COR-L47 (cell line): ENCODE results near the gene AP1S3.

Experiments used
- DNase-seq: peaks from one replicate; lab custom pipeline; 2025; lab: John Stamatoyannopoulos, UW

The AP1S3 gene

GRCh38 chr2:223760838-223761502 lies 76.4 kb downstream of the AP1S3 start:
- DNase-seq: no peak

GRCh38 chr2:223759569-223760430 lies 77.6 kb downstream of the AP1S3 start:
- no peak for DNase-seq

DNA sequence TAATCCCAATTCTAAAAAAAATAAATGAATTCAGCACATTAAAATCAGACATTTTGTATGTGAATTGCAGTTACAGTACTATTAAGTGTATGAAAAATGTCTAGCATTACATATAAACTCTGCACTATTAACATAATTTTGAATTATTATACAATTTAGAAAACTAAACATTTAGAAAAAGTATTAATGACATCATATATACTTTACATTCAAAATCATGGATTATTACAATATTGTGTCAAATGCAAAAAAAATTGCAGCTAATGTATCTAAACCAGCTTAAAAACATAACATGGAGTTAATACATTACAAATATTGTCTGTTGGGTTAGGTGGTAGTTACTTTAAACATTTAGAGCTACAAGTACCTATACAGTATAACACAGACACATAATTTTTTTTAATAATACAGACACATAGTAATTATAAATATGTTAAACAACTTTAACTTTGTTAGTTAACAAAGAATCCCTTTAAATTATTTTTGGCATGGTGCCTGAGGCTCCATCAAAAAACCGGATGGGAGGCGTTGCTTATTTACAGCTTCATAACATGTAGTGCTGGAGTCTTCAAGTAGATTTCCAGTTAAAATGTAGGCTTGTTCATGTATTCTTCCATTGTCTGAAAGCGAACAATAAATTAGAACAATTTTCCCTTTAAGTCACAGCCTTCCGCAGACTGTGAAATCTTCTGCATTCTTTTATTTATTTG lies 79.1 kb downstream of the AP1S3 start:
- DNase-seq: peak; percentile 20

- DNase-seq: no peak
Observed at GRCh38 chr2:223753940-223754339, 83.4 kb downstream of the AP1S3 start.

GRCh38 chr2:223751012-223751411 lies 86.4 kb downstream of the AP1S3 start:
- DNase-seq: no peak

DNA sequence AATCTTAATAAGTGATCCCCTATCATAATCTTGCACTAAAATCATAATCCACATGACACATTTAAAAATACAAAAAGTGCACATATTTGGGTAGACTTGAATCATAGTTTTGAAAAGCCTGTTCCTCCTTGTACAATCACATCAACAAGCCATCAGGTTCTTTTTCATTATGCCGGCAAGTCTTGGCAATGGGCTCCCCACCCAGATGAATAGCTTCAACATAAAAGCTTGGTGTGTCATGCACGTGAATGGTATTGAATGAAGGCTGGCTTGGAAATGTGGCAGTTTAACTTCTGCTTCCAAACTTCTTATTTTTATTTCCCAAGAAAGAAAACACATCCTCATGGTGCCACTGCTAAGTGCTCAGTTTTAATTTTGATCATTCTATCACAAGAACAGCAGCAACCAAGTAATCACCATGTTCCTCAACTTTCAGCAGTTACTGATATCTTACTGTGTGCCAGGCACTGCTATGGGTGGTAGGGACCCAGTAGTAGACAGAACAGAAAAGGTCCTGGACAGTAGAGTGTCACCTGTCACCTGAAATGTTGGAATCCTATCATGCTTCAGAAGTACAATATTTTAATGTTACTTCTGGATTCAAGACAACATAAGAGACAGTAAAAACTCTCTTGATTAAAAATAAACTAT lies 89.9 kb downstream of the AP1S3 start:
- no peak for DNase-seq

DNA sequence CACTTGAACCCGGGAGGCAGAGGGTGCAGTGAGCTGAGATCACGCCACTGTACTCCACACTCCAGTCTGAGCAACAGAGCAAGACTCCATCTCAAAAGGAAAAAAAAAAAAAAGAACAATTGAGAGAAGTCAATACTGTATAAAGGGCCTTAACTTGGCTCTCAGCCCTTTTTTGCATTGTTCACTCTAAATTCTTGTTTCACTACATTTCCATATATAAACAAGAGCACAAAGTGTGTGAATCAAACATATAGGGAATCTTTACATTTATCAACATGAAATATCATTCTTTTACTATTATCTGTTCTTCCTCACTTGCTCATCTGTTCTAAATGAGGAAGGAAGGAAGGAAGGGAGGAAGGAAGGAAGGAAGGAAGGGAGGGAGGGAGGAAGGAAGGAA lies 90.8 kb downstream of the AP1S3 start:
- DNase-seq: no peak

- no peak for DNase-seq
Observed at GRCh38 chr2:223744580-223744979, 92.8 kb downstream of the AP1S3 start.

- DNase-seq: no peak
Observed at GRCh38 chr2:223740679-223741078, 96.7 kb downstream of the AP1S3 start.

GRCh38 chr2:223737207-223737606 lies 100.2 kb downstream of the AP1S3 start:
- no peak for DNase-seq

- no peak for DNase-seq
Observed at GRCh38 chr2:223736488-223736887, 100.9 kb downstream of the AP1S3 start.

DNA sequence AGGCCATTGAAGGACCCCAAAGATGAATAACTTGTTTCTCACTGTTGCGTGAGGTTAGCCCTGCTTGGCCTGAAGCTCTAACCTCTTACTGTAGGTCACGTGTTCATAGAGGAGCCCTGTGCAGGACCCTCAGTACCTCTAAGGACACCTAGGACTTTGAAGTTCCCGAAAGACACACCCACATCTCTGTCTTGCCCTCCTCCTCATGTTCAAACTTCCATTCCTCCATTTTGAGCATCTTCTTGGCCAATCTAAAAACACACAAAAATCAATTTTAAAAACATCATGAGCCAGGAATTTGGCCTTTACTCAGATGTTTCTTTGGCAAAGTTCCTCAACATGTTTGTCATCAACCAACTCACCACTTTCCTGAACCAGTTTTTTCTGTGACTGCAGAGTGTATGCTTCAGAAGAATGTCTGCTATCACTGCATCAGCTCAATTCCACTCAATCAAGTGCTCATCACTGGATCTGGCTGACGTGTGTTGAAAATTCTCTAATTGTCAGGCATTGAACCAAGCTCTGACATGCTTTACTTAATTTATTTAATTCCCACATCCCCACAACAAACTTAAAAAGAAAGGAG lies 101.6 kb downstream of the AP1S3 start:
- DNase-seq: no peak

- no peak for DNase-seq
Observed at GRCh38 chr2:223735035-223735640, 102.2 kb downstream of the AP1S3 start.

DNA sequence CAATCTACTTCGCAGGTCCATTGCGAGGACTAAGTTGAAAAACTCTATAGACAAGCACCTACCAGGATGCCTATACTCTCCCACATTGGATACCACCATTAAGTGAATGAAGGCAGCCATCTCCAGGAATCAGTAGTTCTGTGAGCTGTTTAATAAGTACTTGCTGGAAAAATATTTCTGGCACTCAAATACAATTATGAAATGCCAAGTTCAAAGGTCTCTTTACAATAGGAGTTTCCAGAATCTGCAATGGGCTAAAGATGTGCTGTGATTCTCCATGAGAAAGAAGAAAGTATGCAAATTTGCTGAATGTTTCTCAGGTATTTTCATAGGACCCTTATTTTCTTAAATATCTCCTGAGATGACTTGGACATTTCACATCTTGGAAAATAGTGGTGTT lies 103.0 kb downstream of the AP1S3 start:
- no peak for DNase-seq

DNA sequence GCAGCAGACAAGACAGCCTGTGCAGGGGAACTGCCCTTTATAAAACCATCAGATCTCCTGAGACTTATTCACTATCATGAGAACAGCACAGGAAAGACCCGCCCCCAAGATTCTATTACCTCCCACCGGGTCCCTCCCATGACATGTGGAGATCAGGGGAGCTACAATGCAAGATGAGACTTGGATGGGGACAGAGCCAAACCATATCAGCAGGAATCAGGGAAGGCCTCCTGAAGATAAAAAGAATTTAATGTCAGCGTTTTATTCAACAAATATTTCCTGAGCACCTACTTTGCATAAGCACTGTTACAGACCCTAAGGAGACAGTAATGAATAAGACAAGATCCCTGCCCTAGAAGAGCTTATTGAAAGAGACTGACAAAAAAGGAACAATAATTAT lies 105.0 kb downstream of the AP1S3 start:
- DNase-seq: no peak

DNA sequence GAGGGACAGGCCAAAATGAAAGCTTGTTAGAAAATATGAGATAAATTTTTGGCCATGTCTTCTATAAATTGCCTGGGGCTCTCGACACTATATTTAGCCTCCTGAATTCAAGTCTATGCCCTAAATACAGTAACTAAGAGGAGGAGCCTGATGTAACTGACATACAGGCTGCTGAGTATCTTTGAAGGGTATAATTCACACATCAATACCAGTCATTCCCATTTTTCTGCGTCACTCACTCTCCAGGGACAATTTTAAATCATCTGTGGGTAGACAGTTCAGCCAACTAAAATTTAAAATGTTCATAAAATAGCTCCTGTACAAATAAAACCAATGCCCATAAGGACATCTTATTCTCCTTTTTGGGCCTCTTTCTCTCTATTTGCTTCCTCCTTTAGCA lies 105.9 kb downstream of the AP1S3 start:
- no peak for DNase-seq

GRCh38 chr2:223729781-223730180 lies 107.6 kb downstream of the AP1S3 start:
- no peak for DNase-seq

DNA sequence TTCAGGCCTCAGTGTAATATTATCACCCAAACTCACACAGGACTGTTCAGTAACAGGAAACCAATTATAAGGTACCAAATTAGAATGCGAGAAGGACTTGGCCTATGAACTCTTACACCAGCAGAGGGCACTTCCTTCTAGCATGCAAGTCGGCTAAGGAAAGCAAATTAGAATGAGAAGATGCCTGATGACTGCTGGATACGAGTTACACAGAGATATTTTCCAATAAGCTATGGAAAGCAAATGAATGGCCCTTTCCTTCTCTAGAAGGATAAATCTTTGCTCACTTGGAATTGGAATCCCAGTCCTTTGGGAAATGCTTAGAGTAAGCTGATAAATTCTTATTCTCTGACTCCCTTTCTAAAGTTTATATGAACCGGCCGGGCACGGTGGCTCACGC lies 109.8 kb downstream of the AP1S3 start:
- DNase-seq: peak; percentile 22

DNA sequence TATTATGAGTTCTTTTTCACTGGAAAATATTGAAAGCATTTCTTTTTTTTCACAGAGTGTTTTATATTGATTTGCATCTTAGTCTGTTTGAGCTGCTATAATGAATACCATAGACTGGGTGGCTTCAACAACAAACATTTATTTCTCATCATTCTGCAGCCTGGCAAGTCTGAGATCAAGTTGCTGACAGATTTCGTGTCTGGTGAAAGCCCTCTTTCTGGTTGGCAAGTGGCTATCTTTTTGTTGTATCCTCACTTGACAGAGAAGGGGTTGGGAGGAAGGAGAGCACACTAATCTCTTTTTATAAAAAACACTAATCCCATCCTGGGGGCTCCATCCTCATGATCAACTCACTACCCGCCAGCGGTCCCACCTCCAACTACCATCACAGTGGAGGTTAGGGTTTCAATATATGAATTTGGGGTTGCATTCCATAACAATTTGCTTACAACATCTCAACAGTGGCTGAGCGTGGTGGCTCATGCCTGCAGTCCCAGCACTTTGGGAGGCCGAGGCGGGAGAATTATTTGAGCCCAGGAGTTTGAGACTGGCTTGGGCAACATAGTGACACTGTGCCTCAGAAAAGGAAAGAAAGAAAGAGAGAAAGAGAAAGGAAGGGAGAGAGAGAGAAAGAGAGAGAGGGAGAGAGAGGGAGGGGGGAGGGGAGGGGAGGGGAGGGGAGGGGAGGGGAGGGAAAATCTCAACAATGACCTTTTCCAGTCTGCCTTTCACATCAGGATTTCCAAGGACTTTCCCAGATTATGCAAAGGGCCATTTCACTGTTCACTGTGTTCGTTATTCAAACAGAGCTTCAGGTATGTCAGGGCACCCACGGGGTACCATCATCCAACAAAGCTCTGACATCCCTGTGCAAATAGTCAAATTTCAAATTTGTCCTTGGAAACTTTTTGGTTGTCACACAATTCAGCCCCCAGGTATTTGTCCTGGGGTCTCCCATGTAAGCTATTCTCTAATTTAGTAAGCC lies 111.1 kb downstream of the AP1S3 start:
- no peak for DNase-seq

GRCh38 chr2:223725494-223725893 lies 111.9 kb downstream of the AP1S3 start:
- DNase-seq: no peak
